Stimulated activated memory B cell treated with anti-CD40 and anti-IgM and Interleukin-4, amounts not matched to agents 10 μg/mL and 1 μg/mL and 100 μg/mL, for 72 hours (primary cell): Measurements from ENCODE around the gene DCDC2C.

Experiments
- ATAC-seq: fragments of 150-1000 bp; cut with Tn5 transposase; 2 replicates; pipeline ENCODE4 v1.10.0; 2021
- H3K27ac Mint-ChIP-seq: one replicate; pipeline ENCODE4 v1.8.0; 2022; ENCODE audit warnings: mild to moderate bottlenecking, mixed read lengths
- H3K27me3 Mint-ChIP-seq: one replicate; pipeline ENCODE4 v1.8.0; 2022; ENCODE audit warnings: mixed read lengths
- H3K36me3 Mint-ChIP-seq: one replicate; pipeline ENCODE4 v1.8.0; 2022; ENCODE audit warnings: mixed read lengths
- H3K4me1 Mint-ChIP-seq: one replicate; pipeline ENCODE4 v1.8.0; 2022; ENCODE audit warnings: mixed read lengths
- H3K4me3 Mint-ChIP-seq: one replicate; pipeline ENCODE4 v1.8.0; 2022; ENCODE audit warnings: mild to moderate bottlenecking, moderate library complexity, mixed read lengths
- H3K9me3 Mint-ChIP-seq: one replicate; pipeline ENCODE4 v1.8.0; 2022; ENCODE audit warnings: mixed read lengths

Gene DCDC2C

DNA sequence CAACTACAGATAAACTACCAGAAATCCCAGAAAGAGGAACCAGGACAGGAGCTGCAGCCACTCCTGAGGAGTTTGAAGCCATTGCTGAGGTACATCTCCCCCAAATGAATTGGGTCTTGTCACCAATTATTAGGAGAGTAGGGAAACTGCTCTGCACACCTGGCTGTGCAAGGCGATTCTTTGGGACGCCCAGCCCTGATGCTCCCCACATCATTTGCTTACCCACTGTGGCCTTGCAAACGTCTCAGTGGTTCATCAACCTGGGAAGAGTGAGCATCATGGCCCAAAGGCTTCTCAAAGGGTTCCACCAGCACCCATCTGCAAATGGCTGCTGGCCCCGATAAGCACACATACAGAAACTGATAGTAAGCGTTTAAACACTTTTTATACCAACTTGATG is 21.8 kb upstream of the DCDC2C start:
- ATAC-seq, result no peak
- H3K4me3 Mint-ChIP-seq, result no peak overlapping the region
- H3K27ac Mint-ChIP-seq, result no peak overlapping the region
- no peaks in the 10 kb centered on the region for H3K36me3 Mint-ChIP-seq
- H3K27me3 Mint-ChIP-seq, result peaks cover 5% of the 10 kb centered on the region
- H3K9me3 Mint-ChIP-seq, result peaks cover 4% of the 10 kb centered on the region
- H3K4me1 Mint-ChIP-seq, result no peaks in the 10 kb centered on the region

DNA sequence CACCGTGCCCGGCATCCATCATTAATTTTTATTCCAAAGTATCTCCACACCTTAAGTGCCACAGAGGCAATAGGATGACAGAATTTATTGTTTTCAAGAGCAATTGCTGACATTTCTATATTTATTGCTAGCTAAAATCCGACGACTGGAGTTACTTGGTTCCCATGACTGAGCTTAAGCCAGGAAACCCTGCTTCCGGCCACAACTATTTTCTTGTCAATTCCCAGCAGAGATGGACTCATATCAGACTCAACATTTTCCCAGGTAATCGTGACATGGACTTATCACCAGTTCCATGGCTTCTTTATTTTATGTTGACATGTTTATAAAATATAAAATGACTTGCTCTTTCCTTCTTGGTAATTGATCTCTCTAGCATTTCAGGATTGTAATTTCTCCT is 20.6 kb upstream of the DCDC2C start:
- H3K27ac Mint-ChIP-seq, result no peak overlapping the region
- H3K36me3 Mint-ChIP-seq, result no peaks in the 10 kb centered on the region
- ATAC-seq, result no peak
- peaks cover 4% of the 10 kb centered on the region for H3K9me3 Mint-ChIP-seq
- H3K4me1 Mint-ChIP-seq, result no peaks in the 10 kb centered on the region
- H3K4me3 Mint-ChIP-seq, result no peak overlapping the region
- H3K27me3 Mint-ChIP-seq, result peaks cover 16% of the 10 kb centered on the region

DNA sequence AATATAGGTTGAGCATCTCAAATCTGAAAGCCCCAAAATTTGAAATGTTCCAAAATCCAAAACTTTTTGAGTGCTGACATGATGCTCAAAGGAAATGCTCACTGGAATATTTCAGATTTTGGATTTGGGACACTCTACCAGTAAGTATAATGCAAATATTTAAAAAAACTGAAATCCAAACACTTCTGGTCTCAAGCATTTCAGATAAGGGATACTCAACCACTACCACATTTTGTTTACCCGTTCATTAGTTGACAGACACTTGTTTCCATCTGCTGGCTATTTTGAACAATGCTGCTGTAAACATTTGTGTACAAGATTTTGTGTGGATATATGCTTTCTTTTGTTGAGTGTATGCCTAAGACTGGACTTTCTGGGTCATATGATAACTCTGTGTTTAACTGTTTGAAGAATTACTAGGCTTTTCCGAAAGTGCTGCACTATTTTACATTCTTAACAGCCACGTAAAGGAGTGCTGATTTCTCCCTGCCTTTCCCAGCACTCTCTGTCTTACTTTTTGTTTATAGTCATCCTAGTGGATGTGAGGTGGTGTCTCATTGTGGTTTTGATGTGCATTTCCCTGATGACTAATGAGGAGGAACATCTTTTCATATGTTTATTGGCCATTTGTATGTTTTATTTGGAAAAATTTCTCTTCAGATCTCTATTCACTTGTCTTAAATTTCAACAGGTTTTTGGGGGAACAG is 19.5 kb upstream of the DCDC2C start:
- peaks cover 4% of the 10 kb centered on the region for H3K9me3 Mint-ChIP-seq
- H3K36me3 Mint-ChIP-seq, result no peaks in the 10 kb centered on the region
- no peak for ATAC-seq
- peaks cover 21% of the 10 kb centered on the region for H3K27me3 Mint-ChIP-seq
- H3K27ac Mint-ChIP-seq, result no peak overlapping the region
- no peaks in the 10 kb centered on the region for H3K4me1 Mint-ChIP-seq
- no peak overlapping the region for H3K4me3 Mint-ChIP-seq

DNA sequence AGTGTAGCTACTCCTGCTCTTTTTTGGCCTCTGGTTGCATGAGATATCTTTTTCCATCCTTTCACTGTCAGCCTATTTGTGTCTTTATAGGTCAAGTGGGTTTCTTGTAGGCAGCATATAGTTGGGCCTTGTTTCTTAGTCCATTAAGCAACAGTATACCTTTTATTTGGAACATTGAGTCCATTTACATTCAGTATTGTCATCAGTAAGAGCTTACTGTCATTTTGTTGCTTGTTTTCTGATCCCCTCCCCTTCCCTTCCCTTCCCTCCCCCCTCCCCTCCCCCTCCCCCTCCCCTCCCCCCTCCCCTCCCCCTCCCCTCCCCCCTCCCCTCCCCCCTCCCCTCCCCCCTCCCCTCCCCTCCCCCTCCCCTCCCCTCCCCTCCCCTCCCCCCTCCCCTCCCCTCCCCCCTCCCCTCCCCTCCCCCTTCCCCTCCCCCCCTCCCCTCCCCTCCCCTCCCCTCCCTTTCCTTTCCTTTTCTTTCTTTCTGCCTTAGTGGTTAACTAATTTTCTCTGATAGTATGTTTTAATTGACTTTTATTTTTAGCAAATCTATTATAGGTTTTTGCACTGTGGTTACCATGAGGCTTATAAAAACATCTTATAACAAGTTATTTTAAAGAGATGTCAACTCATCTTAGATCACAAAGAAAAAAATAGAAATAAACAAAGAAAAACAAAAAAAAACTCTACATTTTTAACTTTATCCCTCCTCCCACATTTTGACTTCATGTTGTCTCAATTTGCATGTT is 13.2 kb upstream of the DCDC2C start:
- Mint-ChIP-seq H3K27me3 (peaks cover 47% of the 10 kb centered on the region), H3K27ac (no peak overlapping the region), H3K4me1 (no peaks in the 10 kb centered on the region), H3K4me3 (no peak overlapping the region), H3K9me3 (peaks cover 2% of the 10 kb centered on the region), H3K36me3 (no peaks in the 10 kb centered on the region)
- no peak for ATAC-seq

GRCh38 chr2:3692375-3692774 is 11.0 kb upstream of the DCDC2C start:
- no peak overlapping the region for H3K27ac Mint-ChIP-seq

DNA sequence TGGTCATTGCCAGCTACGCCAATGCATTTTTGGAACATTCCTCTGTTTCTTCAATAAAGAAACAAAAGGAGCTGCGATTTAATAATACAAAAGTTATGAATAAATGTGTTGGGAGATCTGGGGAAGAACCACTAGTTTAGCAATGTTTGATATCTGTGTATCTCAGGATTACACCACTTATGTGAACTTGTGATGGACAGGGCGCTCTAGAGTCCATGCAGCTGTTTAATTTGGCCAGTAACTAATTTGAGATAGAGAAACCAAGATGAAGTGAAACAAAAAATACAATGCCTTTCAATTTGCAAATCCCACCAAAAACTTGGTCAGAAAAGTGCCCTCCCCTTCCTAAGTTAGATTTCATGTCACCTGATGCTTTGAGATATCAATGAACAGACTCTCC is 6.8 kb upstream of the DCDC2C start:
- Mint-ChIP-seq H3K27me3 (peaks cover 23% of the 10 kb centered on the region), H3K36me3 (no peaks in the 10 kb centered on the region), H3K27ac (no peak overlapping the region), H3K9me3 (no peaks in the 10 kb centered on the region), H3K4me3 (no peak overlapping the region), H3K4me1 (no peaks in the 10 kb centered on the region)
- no peak for ATAC-seq

More at GRCh38 chr2:3692375-3692774, 11.0 kb upstream of the DCDC2C start:
- no peak for ATAC-seq
- no peaks in the 10 kb centered on the region for H3K4me1 Mint-ChIP-seq
- H3K9me3 Mint-ChIP-seq, result no peaks in the 10 kb centered on the region
- no peaks in the 10 kb centered on the region for H3K36me3 Mint-ChIP-seq
- no peak overlapping the region for H3K4me3 Mint-ChIP-seq
- H3K27me3 Mint-ChIP-seq, result peaks cover 40% of the 10 kb centered on the region

DNA sequence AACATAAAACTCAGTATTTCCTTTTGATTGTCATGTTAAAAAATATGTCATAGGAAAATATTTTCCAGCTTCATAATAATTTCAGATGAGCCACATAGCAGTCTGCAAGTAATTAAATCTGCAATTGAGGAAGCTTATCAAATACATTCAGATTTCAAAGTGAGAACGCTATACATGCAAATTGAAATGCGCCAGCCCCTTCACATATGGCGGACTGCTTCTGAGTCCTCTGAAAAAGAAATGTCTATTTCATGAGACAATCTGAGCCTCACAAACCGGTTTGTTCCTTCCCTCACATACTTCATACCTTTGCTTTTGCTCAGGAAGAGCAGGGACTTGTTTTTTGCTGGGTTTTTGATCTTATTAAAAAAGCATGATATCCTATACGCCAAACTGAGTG is 2.3 kb upstream of the DCDC2C start:
- Mint-ChIP-seq H3K4me3 (no peak overlapping the region), H3K27ac (no peak overlapping the region), H3K4me1 (no peaks in the 10 kb centered on the region), H3K9me3 (no peaks in the 10 kb centered on the region), H3K36me3 (no peaks in the 10 kb centered on the region), H3K27me3 (peaks cover 32% of the 10 kb centered on the region)
- no peak for ATAC-seq

DNA sequence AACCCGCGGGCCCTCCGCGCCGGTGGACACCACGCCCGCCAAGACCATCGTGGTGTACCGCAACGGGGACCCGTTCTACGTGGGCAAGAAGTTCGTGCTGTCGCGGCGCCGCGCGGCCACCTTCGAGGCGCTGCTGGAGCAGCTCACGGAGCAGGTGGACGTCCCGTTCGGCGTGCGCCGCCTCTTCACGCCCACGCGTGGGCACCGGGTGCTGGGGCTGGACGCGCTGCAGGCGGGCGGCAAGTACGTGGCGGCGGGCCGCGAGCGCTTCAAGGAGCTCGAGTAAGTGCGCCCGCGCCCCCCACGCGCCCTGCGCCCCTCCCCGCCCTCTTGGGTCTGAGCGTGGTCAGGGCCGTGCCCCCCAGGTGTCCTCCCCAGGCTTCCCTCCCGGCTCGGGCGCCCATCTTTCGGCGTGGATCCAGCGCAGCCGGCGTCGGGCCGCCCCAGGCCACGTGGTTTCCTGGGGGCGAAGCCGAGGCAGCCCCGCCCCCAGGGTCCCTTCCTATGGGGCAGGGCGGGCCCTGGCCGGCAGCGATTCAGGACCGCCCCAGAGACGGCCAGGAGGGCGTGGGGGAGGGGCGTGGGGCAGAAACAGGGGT is 481 bp downstream of the DCDC2C start:
- peak; percentile 60 for ATAC-seq
- peaks cover 45% of the 10 kb centered on the region for H3K27me3 Mint-ChIP-seq
- H3K9me3 Mint-ChIP-seq, result no peaks in the 10 kb centered on the region
- no peak overlapping the region for H3K4me3 Mint-ChIP-seq
- no peaks in the 10 kb centered on the region for H3K4me1 Mint-ChIP-seq
- H3K36me3 Mint-ChIP-seq, result no peaks in the 10 kb centered on the region
- no peak overlapping the region for H3K27ac Mint-ChIP-seq

GRCh38 chr2:3704692-3705091 is 1.3 kb downstream of the DCDC2C start:
- H3K9me3 Mint-ChIP-seq, result no peaks in the 10 kb centered on the region
- H3K4me3 Mint-ChIP-seq, result no peak overlapping the region
- H3K27me3 Mint-ChIP-seq, result peaks cover 45% of the 10 kb centered on the region
- no peaks in the 10 kb centered on the region for H3K4me1 Mint-ChIP-seq
- ATAC-seq, result no peak
- H3K27ac Mint-ChIP-seq, result no peak overlapping the region
- no peaks in the 10 kb centered on the region for H3K36me3 Mint-ChIP-seq

DNA sequence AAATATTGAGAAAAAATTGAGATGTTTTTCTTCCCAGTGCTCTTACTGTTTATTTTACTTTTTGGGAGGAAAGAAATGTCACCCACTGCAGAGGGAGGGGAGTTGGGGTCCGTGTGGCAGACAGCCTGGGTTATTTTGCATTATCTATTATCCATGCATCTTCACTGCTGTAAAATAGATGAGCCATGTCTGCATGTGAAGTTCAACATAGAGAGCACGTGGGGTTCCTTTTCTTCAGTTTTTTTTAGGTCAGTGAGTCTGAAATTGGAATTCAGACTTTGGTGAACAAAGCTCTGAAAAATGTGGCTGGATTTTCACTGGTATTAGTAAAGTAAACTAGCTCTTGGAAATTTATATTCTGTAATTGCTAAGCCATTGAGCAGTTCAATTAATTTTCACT is 2.4 kb downstream of the DCDC2C start:
- Mint-ChIP-seq H3K27ac (no peak overlapping the region), H3K9me3 (no peaks in the 10 kb centered on the region), H3K4me1 (no peaks in the 10 kb centered on the region), H3K36me3 (no peaks in the 10 kb centered on the region), H3K27me3 (peaks cover 45% of the 10 kb centered on the region), H3K4me3 (no peak overlapping the region)
- no peak for ATAC-seq

DNA sequence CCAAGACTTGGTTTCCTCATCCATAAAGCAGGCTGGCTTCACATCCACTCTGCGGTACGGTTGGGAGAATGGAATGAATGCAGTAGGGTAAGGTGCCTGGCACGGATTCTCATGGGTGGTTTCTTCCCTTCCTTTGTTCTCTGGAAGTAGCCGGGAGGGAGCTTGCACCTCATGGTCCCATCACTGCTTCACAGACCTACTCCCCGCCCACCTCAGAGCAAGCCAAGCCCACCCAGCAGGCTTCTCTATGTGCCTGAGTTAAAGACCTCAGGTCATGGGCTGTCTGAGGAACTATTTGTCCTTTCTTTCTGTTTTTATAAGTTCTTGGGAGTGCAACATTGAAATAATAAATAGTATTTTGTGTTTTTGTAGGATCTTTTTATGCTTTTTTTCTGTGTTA is 3.5 kb downstream of the DCDC2C start:
- H3K27ac Mint-ChIP-seq, result no peak overlapping the region
- H3K36me3 Mint-ChIP-seq, result no peaks in the 10 kb centered on the region
- H3K27me3 Mint-ChIP-seq, result peaks cover 43% of the 10 kb centered on the region
- no peaks in the 10 kb centered on the region for H3K9me3 Mint-ChIP-seq
- H3K4me3 Mint-ChIP-seq, result no peak overlapping the region
- H3K4me1 Mint-ChIP-seq, result no peaks in the 10 kb centered on the region
- no peak for ATAC-seq

GRCh38 chr2:3708576-3708975 is 5.2 kb downstream of the DCDC2C start:
- ATAC-seq, result no peak
- no peak overlapping the region for H3K4me3 Mint-ChIP-seq
- no peaks in the 10 kb centered on the region for H3K4me1 Mint-ChIP-seq
- H3K36me3 Mint-ChIP-seq, result no peaks in the 10 kb centered on the region
- no peak overlapping the region for H3K27ac Mint-ChIP-seq
- no peaks in the 10 kb centered on the region for H3K9me3 Mint-ChIP-seq
- H3K27me3 Mint-ChIP-seq, result peaks cover 30% of the 10 kb centered on the region

DNA sequence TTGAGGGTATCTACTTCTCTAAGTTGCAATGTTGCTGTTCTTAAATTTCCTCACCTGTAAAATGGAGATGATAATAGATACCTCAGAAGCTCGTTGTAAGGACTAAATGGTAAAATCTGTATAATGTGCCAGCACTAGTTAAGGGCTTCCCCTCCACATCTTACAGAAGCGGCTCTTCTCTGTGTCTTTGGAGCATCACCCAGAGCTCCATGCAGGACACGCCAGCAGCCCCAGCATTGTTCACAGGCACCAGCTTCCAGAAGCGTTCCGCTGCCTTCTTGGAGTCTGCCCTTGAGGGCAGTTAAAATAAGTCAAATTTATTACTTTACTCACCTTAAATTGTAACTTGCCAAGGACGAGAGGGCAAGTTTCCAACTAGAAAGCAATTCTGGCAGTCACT is 5.8 kb downstream of the DCDC2C start:
- Mint-ChIP-seq H3K4me3 (no peak overlapping the region), H3K27me3 (peaks cover 30% of the 10 kb centered on the region), H3K4me1 (no peaks in the 10 kb centered on the region), H3K27ac (no peak overlapping the region), H3K9me3 (no peaks in the 10 kb centered on the region), H3K36me3 (no peaks in the 10 kb centered on the region)
- ATAC-seq, result no peak

- Mint-ChIP-seq H3K4me1 (no peaks in the 10 kb centered on the region), H3K36me3 (no peaks in the 10 kb centered on the region), H3K9me3 (no peaks in the 10 kb centered on the region), H3K27me3 (peaks cover 3% of the 10 kb centered on the region), H3K4me3 (no peak overlapping the region), H3K27ac (no peak overlapping the region)
- ATAC-seq, result no peak
Observed at GRCh38 chr2:3712424-3712823, 9.0 kb downstream of the DCDC2C start.

DNA sequence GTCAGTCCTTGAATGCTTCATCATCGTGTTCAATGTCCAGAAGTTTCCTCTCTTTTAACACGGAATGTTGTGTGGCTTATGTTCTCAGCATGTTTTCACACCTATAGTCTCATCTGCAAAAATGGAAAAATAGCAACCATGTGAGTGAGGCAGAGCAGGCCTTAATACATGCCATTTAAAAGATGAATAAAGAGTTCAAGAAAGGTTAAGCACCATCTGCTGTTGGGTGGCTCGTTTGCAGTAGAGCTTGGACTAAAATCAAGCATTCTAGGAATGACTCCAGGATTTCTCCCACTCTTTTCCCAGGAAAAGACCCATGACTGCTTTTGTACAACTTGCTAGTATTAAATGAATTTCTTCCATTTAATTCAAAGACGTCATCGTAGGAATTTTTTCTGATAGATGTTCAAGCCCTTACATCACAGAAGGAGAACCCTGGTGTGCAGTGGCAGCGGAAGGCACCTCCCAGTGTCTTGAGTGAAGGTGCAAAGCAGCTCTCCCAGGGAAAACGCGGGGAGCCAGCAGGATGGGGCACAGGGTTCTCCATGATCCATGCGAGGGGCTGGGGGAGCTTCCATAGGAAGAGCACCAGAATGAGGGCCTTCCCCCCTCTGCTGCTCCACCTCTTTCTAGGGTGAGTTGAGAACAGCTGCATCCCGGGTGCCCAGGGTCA is 9.6 kb downstream of the DCDC2C start:
- H3K4me1 Mint-ChIP-seq, result no peaks in the 10 kb centered on the region
- no peak overlapping the region for H3K27ac Mint-ChIP-seq
- no peaks in the 10 kb centered on the region for H3K27me3 Mint-ChIP-seq
- no peaks in the 10 kb centered on the region for H3K9me3 Mint-ChIP-seq
- H3K36me3 Mint-ChIP-seq, result no peaks in the 10 kb centered on the region
- no peak for ATAC-seq
- H3K4me3 Mint-ChIP-seq, result no peak overlapping the region
